ENCODE results near the gene KATNAL1.

DNA sequence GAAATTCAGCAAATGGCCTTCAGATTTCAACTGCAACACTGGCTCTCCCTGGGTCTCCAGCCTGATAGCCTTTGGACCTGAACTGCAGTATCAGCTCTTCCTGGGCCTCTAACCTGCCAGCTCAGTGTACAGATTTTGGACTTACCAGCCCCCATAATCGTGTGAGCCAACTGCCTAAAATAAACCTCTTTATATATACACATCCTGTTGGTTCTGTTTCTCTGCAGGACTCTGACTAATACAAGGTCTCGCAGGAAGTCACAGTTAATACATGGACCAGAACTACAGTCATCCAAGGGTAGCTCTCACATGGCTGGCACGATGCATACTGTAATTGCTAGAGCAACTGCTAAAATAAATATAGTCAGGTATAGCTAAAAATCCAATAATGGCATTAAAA is 85.1 kb downstream of the KATNAL1 start:
- TF ChIP-seq CTCF (optimal IDR thresholded peaks at IDR 0.05 in 1 of 3, IDR thresholded peaks at IDR 0.05 in 1 of 3, conservative IDR thresholded peaks at IDR 0.05 in 1 of 3; ENCODE audit: extremely low read depth in 1 of 3, insufficient read depth in 2 of 3, low read length in 3 of 3) (no peak), EZH2 (IDR thresholded peaks at IDR 0.05; ENCODE audit: low read length) (no peak)
